ENCODE measurements around the gene MDN1.

GRCh38 chr6:89618026-89618425 is 201.6 kb downstream of the MDN1 start:
- TF ChIP-seq YY1 (IDR thresholded peaks at IDR 0.05; ENCODE audit: insufficient read depth, insufficient read length): no peak
- no peak for TF ChIP-seq ZNF274 (IDR thresholded peaks at IDR 0.05; ENCODE audit: low read depth, low read length)
